Mesenchymal stem cell (in vitro differentiated cells and primary cell): ENCODE data around the gene CDC42SE2.

Experiments
- DNase-seq: peaks from one replicate; pipeline ENCODE4 v3.0.0-alpha.2; 2013
- H2AFZ ChIP-seq: one replicate; pipeline ENCODE4 v1.6.1; 2013; ENCODE audit warnings: low read depth, mild to moderate bottlenecking, control low read depth, inconsistent platforms, low read length, moderate library complexity
- H2AK5ac ChIP-seq: 2 replicates; pipeline ENCODE4 v1.6.1; 2013; ENCODE audit warnings: low read length, moderate library complexity, mild to moderate bottlenecking, inconsistent platforms; ENCODE audit not compliant: severe bottlenecking
- H2BK120ac ChIP-seq: one replicate; pipeline ENCODE4 v1.6.1; 2013; ENCODE audit warnings: low read depth, mild to moderate bottlenecking, inconsistent platforms, low read length, moderate library complexity
- H2BK12ac ChIP-seq, 2 experiments: one replicate each; pipeline ENCODE4 v1.6.1; 2013; ENCODE audit warnings: inconsistent platforms in 2 of 2, low read length in 2 of 2, mild to moderate bottlenecking in 2 of 2, moderate library complexity in 2 of 2, control low read depth in 1 of 2
- H2BK15ac ChIP-seq: one replicate; pipeline ENCODE4 v1.6.1; 2013; ENCODE audit warnings: mild to moderate bottlenecking, low read depth, inconsistent platforms; ENCODE audit not compliant: poor library complexity, severe bottlenecking
- H2BK5ac ChIP-seq: 2 replicates; pipeline ENCODE4 v1.6.1; 2013; ENCODE audit warnings: low read depth, mild to moderate bottlenecking, low read length, control low read depth, inconsistent platforms; ENCODE audit not compliant: poor library complexity, severe bottlenecking
- H3K14ac ChIP-seq, 2 experiments: one replicate each; pipeline ENCODE4 v1.6.1; 2013; ENCODE audit warnings: inconsistent platforms in 2 of 2, low read length in 2 of 2, control low read depth in 1 of 2, mild to moderate bottlenecking in 1 of 2, moderate library complexity in 1 of 2
- H3K18ac ChIP-seq, 2 experiments: one replicate each; pipeline ENCODE4 v1.6.1; 2013; ENCODE audit warnings: inconsistent platforms in 2 of 2, low read length in 2 of 2, control low read depth in 1 of 2, low read depth in 1 of 2, mild to moderate bottlenecking in 1 of 2
- H3K23ac ChIP-seq, 2 experiments: one replicate each; pipeline ENCODE4 v1.6.1; 2013; ENCODE audit warnings: inconsistent platforms in 2 of 2, low read length in 2 of 2, mild to moderate bottlenecking in 2 of 2, moderate library complexity in 2 of 2, control low read depth in 1 of 2
- H3K27ac ChIP-seq: 2 replicates; pipeline ENCODE4 v1.5.1; 2013; ENCODE audit warnings: mild to moderate bottlenecking, moderate library complexity, low read length, control low read depth, inconsistent platforms; ENCODE audit not compliant: poor library complexity, severe bottlenecking
- H3K27me3 ChIP-seq, 2 experiments: 2 replicates each; pipeline versions ENCODE4 v1.6.1 to v1.7.0; 2013; ENCODE audit warnings: low read length in 2 of 2, mild to moderate bottlenecking in 2 of 2, moderate library complexity in 2 of 2, control low read depth in 1 of 2, inconsistent platforms in 1 of 2; ENCODE audit not compliant: control insufficient read depth in 1 of 2, insufficient read depth in 1 of 2
- H3K36me3 ChIP-seq, 2 experiments: 2 replicates each; pipeline versions ENCODE4 v1.6.1 to v1.7.0; 2013; ENCODE audit warnings: low read length in 2 of 2, control low read depth in 1 of 2, inconsistent platforms in 1 of 2, low read depth in 1 of 2, mild to moderate bottlenecking in 1 of 2; ENCODE audit not compliant: insufficient read depth in 2 of 2, control insufficient read depth in 1 of 2
- H3K4ac ChIP-seq, 2 experiments: one replicate each; pipeline ENCODE4 v1.6.1; 2013; ENCODE audit warnings: inconsistent platforms in 2 of 2, low read length in 2 of 2, mild to moderate bottlenecking in 2 of 2, moderate library complexity in 2 of 2, control low read depth in 1 of 2, low read depth in 1 of 2
- H3K4me1 ChIP-seq: 2 replicates; pipeline ENCODE4 v1.6.1; 2013; ENCODE audit warnings: low read depth, low read length, control low read depth; ENCODE audit not compliant: control insufficient read depth, insufficient read depth
- H3K4me2 ChIP-seq: 2 replicates; pipeline ENCODE4 v1.6.1; 2013; ENCODE audit warnings: low read length, mild to moderate bottlenecking, inconsistent platforms; ENCODE audit not compliant: poor library complexity, severe bottlenecking
- H3K4me3 ChIP-seq, 2 experiments: 2 replicates each; pipeline versions ENCODE4 v1.5.1 to v1.7.0; 2013; ENCODE audit warnings: low read length in 2 of 2, mild to moderate bottlenecking in 2 of 2, control low read depth in 1 of 2, low read depth in 1 of 2; ENCODE audit not compliant: insufficient read depth in 1 of 2
- H3K79me1 ChIP-seq: replicated peaks from 2 replicates; pipeline ENCODE4 v1.6.1; 2013; ENCODE audit warnings: mild to moderate bottlenecking, control low read depth, low read length, inconsistent platforms; ENCODE audit not compliant: poor library complexity, severe bottlenecking
- H3K9ac ChIP-seq: 2 replicates; pipeline ENCODE4 v1.7.0; 2013; ENCODE audit warnings: mild to moderate bottlenecking, low read length, moderate library complexity
- H3K9me3 ChIP-seq: 2 replicates; pipeline ENCODE4 v1.7.0; 2013; ENCODE audit warnings: mild to moderate bottlenecking, low read length; ENCODE audit not compliant: control insufficient read depth
- H4K8ac ChIP-seq: one replicate; pipeline ENCODE4 v1.6.1; 2013; ENCODE audit warnings: inconsistent platforms, mild to moderate bottlenecking, low read length, moderate library complexity
- H4K91ac ChIP-seq: one replicate; pipeline ENCODE4 v1.6.1; 2013; ENCODE audit warnings: mild to moderate bottlenecking, low read length, inconsistent platforms
- WGBS: methylation state at CpG from one replicate; pipeline ENCODE4 v1.1.7; 2013; ENCODE audit warnings: mixed read lengths; 5-methylcytosine and 5-hydroxymethylcytosine counted together

Gene CDC42SE2

GRCh38 chr5:131256507-131256823 lies 7.4 kb upstream of the CDC42SE2 start:
- Histone ChIP-seq H4K91ac (no peak overlapping the region), H2AK5ac (no peak overlapping the region), H2BK5ac (no peak overlapping the region), H3K27ac (no peak overlapping the region), H3K4me1 (peaks cover 1% of the 10 kb centered on the region), H3K4ac (no peak overlapping the region), H3K9me3 (no peaks in the 10 kb centered on the region), H3K23ac (no peak overlapping the region), H3K4me3 (no peak overlapping the region), H3K14ac (no peak overlapping the region), H4K8ac (no peak overlapping the region), H3K9ac (no peak overlapping the region), H2BK15ac (no peak overlapping the region), H2BK12ac (no peak overlapping the region), H2AFZ (no peak overlapping the region), H3K79me1 (no peaks in the 10 kb centered on the region), H2BK120ac (no peak overlapping the region), H3K36me3 (no peaks in the 10 kb centered on the region), H3K4me2 (no peak overlapping the region), H3K18ac (no peak overlapping the region), H3K27me3 (no peaks in the 10 kb centered on the region)
- DNase-seq, result no peak
- 86% methylated on average over 2 of the region's 2 CpGs for WGBS

GRCh38 chr5:131258733-131259132 lies 5.1 kb upstream of the CDC42SE2 start:
- Histone ChIP-seq H2AK5ac (no peak overlapping the region), H4K8ac (no peak overlapping the region), H2AFZ (no peak overlapping the region), H3K79me1 (peaks cover 1% of the 10 kb centered on the region), H3K4me2 (no peak overlapping the region), H2BK5ac (no peak overlapping the region), H3K4ac (no peak overlapping the region), H2BK15ac (no peak overlapping the region), H3K27ac (no peak overlapping the region), H3K4me3 (no peak overlapping the region), H3K9ac (no peak overlapping the region), H3K18ac (no peak overlapping the region), H3K4me1 (peaks cover 3% of the 10 kb centered on the region), H3K36me3 (no peaks in the 10 kb centered on the region), H2BK120ac (no peak overlapping the region), H3K27me3 (no peaks in the 10 kb centered on the region), H3K9me3 (no peaks in the 10 kb centered on the region), H3K14ac (no peak overlapping the region), H3K23ac (no peak overlapping the region), H4K91ac (no peak overlapping the region), H2BK12ac (no peak overlapping the region)
- no peak for DNase-seq
- WGBS, result 45% methylated on average over 2 of the region's 2 CpGs

- H4K91ac ChIP-seq, result no peak overlapping the region
- no peaks in the 10 kb centered on the region for H3K27me3 ChIP-seq
- no peak overlapping the region for H3K9ac ChIP-seq
- no peak overlapping the region for H3K27ac ChIP-seq
- H3K14ac ChIP-seq, result no peak overlapping the region
- H3K9me3 ChIP-seq, result no peaks in the 10 kb centered on the region
- no peak overlapping the region for H3K23ac ChIP-seq
- H3K4me1 ChIP-seq, result peaks cover 3% of the 10 kb centered on the region
- H3K36me3 ChIP-seq, result no peaks in the 10 kb centered on the region
- H3K79me1 ChIP-seq, result peaks cover 4% of the 10 kb centered on the region
- H2BK15ac ChIP-seq, result no peak overlapping the region
- H3K18ac ChIP-seq, result no peak overlapping the region
- H3K4me2 ChIP-seq, result no peak overlapping the region
- no peak overlapping the region for H3K4me3 ChIP-seq
- H2AK5ac ChIP-seq, result no peak overlapping the region
- H2BK5ac ChIP-seq, result no peak overlapping the region
- no peak overlapping the region for H3K4ac ChIP-seq
- no peak overlapping the region for H2AFZ ChIP-seq
- no peak overlapping the region for H2BK12ac ChIP-seq
- H2BK120ac ChIP-seq, result no peak overlapping the region
- DNase-seq, result no peak
- no peak overlapping the region for H4K8ac ChIP-seq
Measured at GRCh38 chr5:131259326-131259725, 4.5 kb upstream of the CDC42SE2 start.

GRCh38 chr5:131260895-131261294 lies 3.0 kb upstream of the CDC42SE2 start:
- H3K4me3 ChIP-seq, result no peak overlapping the region
- no peak overlapping the region for H2AFZ ChIP-seq
- no peak overlapping the region for H3K4me2 ChIP-seq
- DNase-seq, result no peak
- peaks cover 4% of the 10 kb centered on the region for H3K79me1 ChIP-seq
- H3K9me3 ChIP-seq, result no peaks in the 10 kb centered on the region
- H2BK12ac ChIP-seq, result no peak overlapping the region
- peaks cover 3% of the 10 kb centered on the region for H3K4me1 ChIP-seq
- H2BK15ac ChIP-seq, result no peak overlapping the region
- no peak overlapping the region for H3K14ac ChIP-seq
- H3K23ac ChIP-seq, result no peak overlapping the region
- H4K91ac ChIP-seq, result no peak overlapping the region
- H2AK5ac ChIP-seq, result no peak overlapping the region
- no CpG with 5 or more reads among the region's 1 CpG for WGBS
- H3K9ac ChIP-seq, result no peak overlapping the region
- H3K4ac ChIP-seq, result no peak overlapping the region
- H2BK120ac ChIP-seq, result no peak overlapping the region
- H3K18ac ChIP-seq, result no peak overlapping the region
- no peak overlapping the region for H3K27ac ChIP-seq
- H3K36me3 ChIP-seq, result no peaks in the 10 kb centered on the region
- H4K8ac ChIP-seq, result no peak overlapping the region
- no peak overlapping the region for H2BK5ac ChIP-seq
- no peaks in the 10 kb centered on the region for H3K27me3 ChIP-seq
